Retinal pigment epithelial cell (primary cell): ENCODE results near the gene IL1RL2.

Source experiments
- DNase-seq: peaks from one replicate; pipeline ENCODE4 v3.0.0-alpha.2; 2010; ENCODE audit warnings: low read depth
- H3K4me3 ChIP-seq: 2 replicates; pipeline ENCODE4 v1.5.1; 2011; ENCODE audit warnings: mild to moderate bottlenecking, low read length, control low read depth, moderate library complexity
- CTCF ChIP-seq: conservative IDR thresholded peaks from 2 replicates; pipeline ENCODE4 v1.5.1; 2011; ENCODE audit warnings: low read depth, low read length, control low read depth, inconsistent platforms

Gene IL1RL2

GRCh38 chr2:102238778-102239177 lies 52.0 kb downstream of the IL1RL2 start:
- no peak for DNase-seq
- no peak for TF ChIP-seq CTCF
- H3K4me3 ChIP-seq, result no peak overlapping the region

- TF ChIP-seq CTCF, result no peak
- no peak for DNase-seq
- no peak overlapping the region for H3K4me3 ChIP-seq
Observed at GRCh38 chr2:102239344-102239743, 52.5 kb downstream of the IL1RL2 start.

GRCh38 chr2:102240640-102241370 lies 54.0 kb downstream of the IL1RL2 start:
- peak; percentile 98 for TF ChIP-seq CTCF
- no peak overlapping the region for H3K4me3 ChIP-seq
- peak; percentile 48 for DNase-seq

- H3K4me3 ChIP-seq, result no peak overlapping the region
- no peak for TF ChIP-seq CTCF
- no peak for DNase-seq
Observed at GRCh38 chr2:102241616-102242305, 54.9 kb downstream of the IL1RL2 start.

GRCh38 chr2:102245266-102246151 lies 58.7 kb downstream of the IL1RL2 start:
- no peak for DNase-seq
- no peak for TF ChIP-seq CTCF
- no peak overlapping the region for H3K4me3 ChIP-seq

GRCh38 chr2:102250278-102250821 lies 63.5 kb downstream of the IL1RL2 start:
- no peak for DNase-seq
- no peak for TF ChIP-seq CTCF
- no peak overlapping the region for H3K4me3 ChIP-seq
